Liver (tissue), 9 donors: ENCODE results near the gene ELF1. TPM values are rescaled to one million over a fixed set of nuclear protein-coding genes. Genes with fewer than 3 reads are reported as not detected.

ENCODE experiments used
- DNase-seq: peaks from one replicate; pipeline ENCODE4 v3.0.0-alpha.2; 2017; ENCODE audit warnings: low spot score
- H3K27ac ChIP-seq, 2 donors: one replicate each; pipeline ENCODE4 v1.7.0; 2013; ENCODE audit warnings: inconsistent platforms in 2 of 2, low read length in 2 of 2, control low read depth in 1 of 2, low read depth in 1 of 2, mild to moderate bottlenecking in 1 of 2
- H3K27me3 ChIP-seq, 4 donors: one replicate each; pipeline versions ENCODE4 v1.6.1 to v1.7.0; 2013; ENCODE audit warnings: low read length in 3 of 4, inconsistent platforms in 1 of 4, mild to moderate bottlenecking in 1 of 4, moderate library complexity in 1 of 4; ENCODE audit not compliant: control insufficient read depth in 4 of 4, insufficient read depth in 4 of 4
- H3K36me3 ChIP-seq, 4 donors: one replicate each; pipeline versions ENCODE4 v1.6.1 to v1.7.0; 2013; ENCODE audit warnings: low read length in 3 of 4, mild to moderate bottlenecking in 3 of 4, low read depth in 1 of 4, moderate library complexity in 1 of 4; ENCODE audit not compliant: control insufficient read depth in 4 of 4, insufficient read depth in 3 of 4
- H3K4me1 ChIP-seq, 4 donors: one replicate each; pipeline versions ENCODE4 v1.6.1 to v1.7.0; 2013; ENCODE audit warnings: low read length in 3 of 4, mild to moderate bottlenecking in 3 of 4, moderate library complexity in 1 of 4; ENCODE audit not compliant: control insufficient read depth in 4 of 4, insufficient read depth in 4 of 4
- H3K4me3 ChIP-seq, 3 donors: one replicate each; pipeline versions ENCODE4 v1.6.1 to v1.7.0; 2013; ENCODE audit warnings: low read length in 3 of 3, control low read depth in 1 of 3, low read depth in 1 of 3, mild to moderate bottlenecking in 1 of 3
- H3K9ac ChIP-seq, 2 donors: one replicate each; pipeline ENCODE4 v1.7.0; 2013; ENCODE audit warnings: low read length in 2 of 2, mild to moderate bottlenecking in 2 of 2, moderate library complexity in 2 of 2, control low read depth in 1 of 2, low read depth in 1 of 2
- H3K9me3 ChIP-seq, 4 donors: one replicate each; pipeline versions ENCODE4 v1.6.1 to v1.7.0; 2013; ENCODE audit warnings: low read length in 3 of 4; ENCODE audit not compliant: control insufficient read depth in 4 of 4
- ATF3 ChIP-seq: IDR thresholded peaks from 2 replicates; pipeline ENCODE4 v1.6.1; 2016; ENCODE audit warnings: antibody characterized with exemption
- CTCF ChIP-seq: fragments of 150-350 bp; IDR thresholded peaks from 2 replicates; pipeline ENCODE4 v1.5.1; 2017; ENCODE audit warnings: improper control_type of control experiment, low read depth, low read length; ENCODE audit not compliant: missing input control
- EGR1 ChIP-seq, 2 donors: IDR thresholded peaks; 2 replicates each; pipeline ENCODE4 v1.6.1; 2016 to 2018; ENCODE audit warnings: antibody characterized with exemption in 2 of 2, low read depth in 2 of 2
- FOXA1 ChIP-seq: IDR thresholded peaks from 2 replicates; pipeline ENCODE4 v1.6.1; 2016; ENCODE audit warnings: antibody characterized with exemption
- FOXA2 ChIP-seq: IDR thresholded peaks from 2 replicates; pipeline ENCODE4 v1.6.1; 2016; ENCODE audit warnings: antibody characterized with exemption
- GABPA ChIP-seq, 2 donors: IDR thresholded peaks in 1 of 2; conservative IDR thresholded peaks in 1 of 2; 2 replicates each; pipeline ENCODE4 v1.6.1; 2016; ENCODE audit warnings: antibody characterized with exemption in 2 of 2, mild to moderate bottlenecking in 1 of 2, moderate library complexity in 1 of 2
- HNF4A ChIP-seq, 2 donors: conservative IDR thresholded peaks; 2 replicates each; pipeline ENCODE4 v1.6.1; 2016; ENCODE audit warnings: antibody characterized with exemption in 2 of 2, mild to moderate bottlenecking in 2 of 2
- HNF4G ChIP-seq: IDR thresholded peaks from 2 replicates; pipeline ENCODE4 v1.6.1; 2016; ENCODE audit warnings: antibody characterized with exemption
- JUND ChIP-seq, 2 donors: IDR thresholded peaks; 2 replicates each; pipeline ENCODE4 v1.6.1; 2016; ENCODE audit warnings: antibody characterized with exemption in 2 of 2
- MAX ChIP-seq: IDR thresholded peaks from 2 replicates; pipeline ENCODE4 v1.6.1; 2016; ENCODE audit warnings: antibody characterized with exemption
- NR2F2 ChIP-seq: IDR thresholded peaks from 2 replicates; pipeline ENCODE4 v1.6.1; 2016; ENCODE audit warnings: antibody characterized with exemption
- RAD21 ChIP-seq, 2 donors: IDR thresholded peaks; 2 replicates each; pipeline ENCODE4 v1.6.1; 2016; ENCODE audit warnings: antibody characterized with exemption in 2 of 2, mild to moderate bottlenecking in 2 of 2
- REST ChIP-seq: IDR thresholded peaks from 2 replicates; pipeline ENCODE4 v1.6.1; 2016; ENCODE audit warnings: antibody characterized with exemption, mild to moderate bottlenecking
- RXRA ChIP-seq, 2 donors: IDR thresholded peaks; 2 replicates each; pipeline ENCODE4 v1.6.1; 2017 to 2018; ENCODE audit warnings: antibody characterized with exemption in 2 of 2, mild to moderate bottlenecking in 1 of 2
- SP1 ChIP-seq: IDR thresholded peaks from 2 replicates; pipeline ENCODE4 v1.6.1; 2018; ENCODE audit warnings: antibody characterized with exemption, mild to moderate bottlenecking
- TAF1 ChIP-seq: conservative IDR thresholded peaks from 2 replicates; pipeline ENCODE4 v1.6.1; 2016; ENCODE audit warnings: antibody characterized with exemption, mild to moderate bottlenecking
- YY1 ChIP-seq: IDR thresholded peaks from 2 replicates; pipeline ENCODE4 v1.6.1; 2016; ENCODE audit warnings: antibody characterized with exemption, mild to moderate bottlenecking
- ZBTB33 ChIP-seq: IDR thresholded peaks from 2 replicates; pipeline ENCODE4 v1.6.1; 2016; ENCODE audit warnings: antibody characterized with exemption
- WGBS: extraction: QIAGEN DNeasy Blood & Tissue Kit; methylation state at CpG from one replicate; pipeline ENCODE4 v1.1.7; 2013; 5-methylcytosine and 5-hydroxymethylcytosine counted together
- polyA plus RNA-seq, 2 donors: library from polyadenylated mRNA; stranded (reverse) in 1 of 2; unstranded in 1 of 2; fragments of 200-250 nt in 1 of 2; fragments of >200 nt in 1 of 2; fragmentation: Nextera tagmentation in 1 of 2; extraction: Ambion mirVana in 1 of 2; gene quantifications; one replicate each; pipeline versions ENCODE4 v1.2.1 to v1.2.3, GENCODE V29; 2013 to 2015
- total RNA-seq, 2 donors: library from RNA; depleted of rRNA; stranded (reverse); fragments of >200 nt; gene quantifications; one replicate each; pipeline ENCODE4 v1.2.3, GENCODE V29; 2014
- donor health status: healthy.
- donor health status: healthy.
- donor health status: healthy.
- donor health status: healthy.
- donor health status: healthy.

The ELF1 gene
- total and polyA plus RNA-seq, 4 donors: 15.3 to 57.2 (median 26.5) TPM

GRCh38 chr13:40943073-40943472 is 76.0 kb downstream of the ELF1 start:
- Histone ChIP-seq H3K27ac (no peak overlapping the region), H3K36me3 (peaks cover 2 to 59% (median 25%) of the 10 kb centered on the region in 4 donors), H3K27me3 (no peaks in the 10 kb centered on the region), H3K9ac (no peak overlapping the region), H3K9me3 (no peaks in the 10 kb centered on the region), H3K4me1 (no peaks in the 10 kb centered on the region), H3K4me3 (no peak overlapping the region)
- TF ChIP-seq SP1: no peak
- no peak for TF ChIP-seq FOXA2
- no peak for TF ChIP-seq ATF3
- TF ChIP-seq NR2F2: no peak
- TF ChIP-seq JUND (IDR thresholded peaks at IDR 0.05): no peak
- no peak for TF ChIP-seq HNF4A (conservative IDR thresholded peaks at IDR 0.05)
- no peak for TF ChIP-seq REST
- no peak for TF ChIP-seq YY1
- TF ChIP-seq ZBTB33: no peak
- TF ChIP-seq TAF1: no peak
- DNase-seq: no peak

- Histone ChIP-seq H3K9ac (no peak overlapping the region), H3K9me3 (no peaks in the 10 kb centered on the region), H3K4me3 (no peak overlapping the region), H3K27ac (no peak overlapping the region), H3K4me1 (peaks cover 0 to 5% (median 3%) of the 10 kb centered on the region in 4 donors), H3K27me3 (no peaks in the 10 kb centered on the region), H3K36me3 (peaks cover 0 to 50% (median 20%) of the 10 kb centered on the region in 4 donors)
- no peak for TF ChIP-seq REST
- no peak for TF ChIP-seq SP1
- TF ChIP-seq HNF4G: no peak
- TF ChIP-seq FOXA1: no peak
- TF ChIP-seq FOXA2: no peak
- TF ChIP-seq RXRA (IDR thresholded peaks at IDR 0.05): no peak
- TF ChIP-seq CTCF: no peak
- no peak for TF ChIP-seq TAF1
- no peak for TF ChIP-seq RAD21 (IDR thresholded peaks at IDR 0.05)
- TF ChIP-seq ATF3: no peak
- TF ChIP-seq MAX: no peak
- no peak for TF ChIP-seq GABPA (IDR thresholded peaks at IDR 0.05 in 1 of 2, conservative IDR thresholded peaks at IDR 0.05 in 1 of 2)
- TF ChIP-seq NR2F2: no peak
- TF ChIP-seq EGR1 (IDR thresholded peaks at IDR 0.05; ENCODE audit: low read depth in 2 of 2): no peak
- no peak for TF ChIP-seq JUND (IDR thresholded peaks at IDR 0.05)
- TF ChIP-seq YY1: no peak
- TF ChIP-seq HNF4A (conservative IDR thresholded peaks at IDR 0.05): no peak
- TF ChIP-seq ZBTB33: no peak
- WGBS: 72% methylated on average over 5 of the region's 5 CpGs
- DNase-seq: no peak
Measured at GRCh38 chr13:40941581-40941980, 77.5 kb downstream of the ELF1 start.
